RWPE2 (cell line): Measurements from ENCODE around the gene MARCHF3.
A peak's percentile ranks its signal among the peaks of the same experiment; 100 is the strongest.

Experiments used
- ATAC-seq: fragments of 200-7000 bp; cut with Tn5 transposase; 3 replicates; pipeline ENCODE4 v1.9.1; 2021; ENCODE audit warnings: low read depth
- DNase-seq: peaks from one replicate; pipeline ENCODE4 v3.0.0-alpha.2; 2020; ENCODE audit warnings: low spot score
- H3K27ac ChIP-seq: fragments of 450-650 bp; 2 replicates; pipeline ENCODE4 v1.5.1; 2017; ENCODE audit warnings: mild to moderate bottlenecking; ENCODE audit not compliant: poor library complexity, severe bottlenecking
- H3K27me3 ChIP-seq: fragments of 250-450 bp; sonication (Bioruptor Pico); 2 replicates; pipeline ENCODE4 v1.5.1; 2021; ENCODE audit warnings: mild to moderate bottlenecking, moderate library complexity; ENCODE audit not compliant: insufficient read depth, poor library complexity, severe bottlenecking
- H3K36me3 ChIP-seq: fragments of 250-450 bp; sonication (Bioruptor Pico); 2 replicates; pipeline ENCODE4 v1.5.1; 2020; ENCODE audit warnings: low read depth, mild to moderate bottlenecking, moderate library complexity
- H3K4me1 ChIP-seq: fragments of 250-450 bp; sonication (Bioruptor Pico); 2 replicates; pipeline ENCODE4 v1.5.1; 2021; ENCODE audit warnings: mild to moderate bottlenecking, moderate library complexity; ENCODE audit not compliant: insufficient read depth, poor library complexity, severe bottlenecking
- H3K4me3 ChIP-seq: fragments of 250-450 bp; sonication (Bioruptor Pico); 2 replicates; pipeline ENCODE4 v1.5.1; 2021; ENCODE audit warnings: mild to moderate bottlenecking, moderate library complexity; ENCODE audit not compliant: severe bottlenecking
- H3K9me3 ChIP-seq: fragments of 250-450 bp; sonication (Bioruptor Pico); 2 replicates; pipeline ENCODE4 v1.5.1; 2021; ENCODE audit warnings: mild to moderate bottlenecking, moderate library complexity; ENCODE audit not compliant: severe bottlenecking
- TF ChIP-seq, protein P1 (sequence below): fragments of 450-650 bp; IDR thresholded peaks from one replicate; pipeline ENCODE4 v1.5.1; 2017; ENCODE audit warnings: mild to moderate bottlenecking, moderate library complexity; ENCODE audit not compliant: poor library complexity, severe bottlenecking

Gene MARCHF3

GRCh38 chr5:127066721-127067120 is 36.4 kb upstream of the MARCHF3 start:
- ATAC-seq (no peak), DNase-seq (no peak)
- TF ChIP-seq, protein P1, sequence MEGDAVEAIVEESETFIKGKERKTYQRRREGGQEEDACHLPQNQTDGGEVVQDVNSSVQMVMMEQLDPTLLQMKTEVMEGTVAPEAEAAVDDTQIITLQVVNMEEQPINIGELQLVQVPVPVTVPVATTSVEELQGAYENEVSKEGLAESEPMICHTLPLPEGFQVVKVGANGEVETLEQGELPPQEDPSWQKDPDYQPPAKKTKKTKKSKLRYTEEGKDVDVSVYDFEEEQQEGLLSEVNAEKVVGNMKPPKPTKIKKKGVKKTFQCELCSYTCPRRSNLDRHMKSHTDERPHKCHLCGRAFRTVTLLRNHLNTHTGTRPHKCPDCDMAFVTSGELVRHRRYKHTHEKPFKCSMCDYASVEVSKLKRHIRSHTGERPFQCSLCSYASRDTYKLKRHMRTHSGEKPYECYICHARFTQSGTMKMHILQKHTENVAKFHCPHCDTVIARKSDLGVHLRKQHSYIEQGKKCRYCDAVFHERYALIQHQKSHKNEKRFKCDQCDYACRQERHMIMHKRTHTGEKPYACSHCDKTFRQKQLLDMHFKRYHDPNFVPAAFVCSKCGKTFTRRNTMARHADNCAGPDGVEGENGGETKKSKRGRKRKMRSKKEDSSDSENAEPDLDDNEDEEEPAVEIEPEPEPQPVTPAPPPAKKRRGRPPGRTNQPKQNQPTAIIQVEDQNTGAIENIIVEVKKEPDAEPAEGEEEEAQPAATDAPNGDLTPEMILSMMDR: no peak
- Histone ChIP-seq H3K9me3 (no peaks in the 10 kb centered on the region), H3K4me3 (no peak overlapping the region), H3K36me3 (peaks cover 60% of the 10 kb centered on the region), H3K27ac (no peak overlapping the region), H3K4me1 (no peaks in the 10 kb centered on the region), H3K27me3 (no peaks in the 10 kb centered on the region)

DNA sequence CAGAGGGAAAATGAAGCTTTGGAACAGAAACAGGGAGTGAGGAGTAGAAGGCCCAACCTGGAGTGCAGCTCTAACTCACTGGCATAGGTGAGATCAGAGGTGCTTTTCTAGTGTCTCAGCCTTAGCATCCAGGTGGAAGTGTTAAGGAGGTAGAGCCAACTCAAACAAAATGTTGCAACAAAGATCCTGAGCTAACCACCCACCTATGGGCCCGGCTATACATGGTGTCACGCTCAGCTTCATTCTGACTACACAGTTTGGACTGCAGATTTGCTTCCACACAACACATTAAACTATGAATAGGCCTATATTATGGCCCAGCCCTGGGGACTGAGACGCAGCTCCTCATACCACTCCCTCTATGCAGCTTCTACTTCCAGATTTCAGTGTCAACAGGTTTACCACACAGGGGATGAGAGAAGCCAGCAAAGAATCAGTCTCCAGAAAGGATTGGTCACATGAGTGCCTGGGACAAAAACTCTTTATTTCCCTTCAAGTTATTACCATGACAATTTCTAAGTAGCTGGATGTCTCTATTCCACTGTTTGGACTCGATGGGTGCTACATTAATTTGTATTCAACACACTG is 34.0 kb upstream of the MARCHF3 start:
- Histone ChIP-seq H3K27me3 (no peaks in the 10 kb centered on the region), H3K4me3 (no peak overlapping the region), H3K36me3 (peaks cover 39% of the 10 kb centered on the region), H3K4me1 (no peaks in the 10 kb centered on the region), H3K27ac (no peak overlapping the region), H3K9me3 (no peaks in the 10 kb centered on the region)
- TF ChIP-seq, protein P1: no peak
- DNase-seq: no peak
- ATAC-seq: peak; percentile 61

DNA sequence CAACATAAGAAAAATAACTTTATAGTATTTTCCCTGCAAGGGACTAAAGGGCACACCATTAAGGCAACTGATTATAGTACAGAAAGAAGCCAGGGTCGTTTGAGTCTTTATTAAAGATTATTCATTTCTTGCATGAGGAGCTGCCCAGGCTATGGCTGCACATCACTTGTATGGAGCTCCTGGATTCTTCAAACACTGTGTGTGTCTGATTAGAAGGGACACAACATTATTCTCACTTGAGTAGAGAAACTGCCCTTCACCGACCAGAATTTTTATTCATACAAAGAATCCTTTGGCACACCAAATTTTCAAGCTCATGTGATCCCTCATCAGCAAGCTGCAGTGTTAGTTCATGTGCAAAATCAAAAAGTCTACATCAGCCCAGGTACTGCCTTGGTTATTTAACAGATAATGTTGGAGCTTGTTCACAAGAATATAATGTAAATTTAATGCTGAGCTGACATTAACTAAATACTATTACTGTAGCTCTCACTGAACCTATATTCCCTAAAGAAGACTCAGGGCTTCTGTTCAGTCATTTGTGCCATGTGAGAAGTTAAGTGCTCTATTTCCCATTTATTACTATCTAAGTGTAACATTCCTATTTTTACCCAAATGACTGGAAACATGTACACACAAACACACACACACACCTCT is 33.0 kb upstream of the MARCHF3 start:
- TF ChIP-seq, protein P1: no peak
- Histone ChIP-seq H3K36me3 (peaks cover 41% of the 10 kb centered on the region), H3K9me3 (no peaks in the 10 kb centered on the region), H3K27ac (no peak overlapping the region), H3K27me3 (no peaks in the 10 kb centered on the region), H3K4me1 (no peaks in the 10 kb centered on the region), H3K4me3 (no peak overlapping the region)
- no peak for DNase-seq
- ATAC-seq: no peak

GRCh38 chr5:127061956-127062355 is 31.6 kb upstream of the MARCHF3 start:
- TF ChIP-seq, protein P1: no peak
- no peak for ATAC-seq
- DNase-seq: no peak
- no peaks in the 10 kb centered on the region for H3K4me1 ChIP-seq
- no peaks in the 10 kb centered on the region for H3K9me3 ChIP-seq
- H3K36me3 ChIP-seq: peaks cover 41% of the 10 kb centered on the region
- H3K27ac ChIP-seq: no peak overlapping the region
- no peak overlapping the region for H3K4me3 ChIP-seq
- no peaks in the 10 kb centered on the region for H3K27me3 ChIP-seq

DNA sequence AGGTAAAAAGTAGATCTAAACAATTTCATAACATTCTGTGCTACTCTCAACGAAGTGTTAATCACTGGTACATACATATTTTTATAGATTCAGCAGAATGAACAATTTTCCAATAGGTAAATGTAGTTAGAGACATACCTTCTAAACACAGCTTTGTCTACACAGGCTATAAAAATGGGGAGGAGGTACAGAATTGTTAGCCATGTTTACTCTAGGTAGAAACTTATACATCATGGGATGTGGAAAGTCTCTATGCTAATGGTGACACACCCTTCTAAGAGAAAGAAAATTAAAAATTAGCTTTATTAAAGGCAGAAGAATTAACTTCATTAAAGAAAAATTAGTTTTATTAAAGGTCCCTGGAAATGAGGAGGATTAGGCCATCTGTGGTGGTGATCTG is 31.2 kb upstream of the MARCHF3 start:
- peaks cover 43% of the 10 kb centered on the region for H3K36me3 ChIP-seq
- DNase-seq: no peak
- TF ChIP-seq, protein P1: no peak
- ATAC-seq: no peak
- no peak overlapping the region for H3K4me3 ChIP-seq
- H3K27ac ChIP-seq: no peak overlapping the region
- no peaks in the 10 kb centered on the region for H3K4me1 ChIP-seq
- H3K27me3 ChIP-seq: no peaks in the 10 kb centered on the region
- H3K9me3 ChIP-seq: no peaks in the 10 kb centered on the region
